Fibroblast of mammary gland (primary cell): ENCODE measurements around the gene OR2T29.
"Not testable (repeated sequence)": the region's sequence is repeated elsewhere in the genome, so short reads cannot be mapped to it uniquely, and the experiment has no call there.

Experiments used
- DNase-seq: peaks from one replicate; pipeline ENCODE4 v3.0.0-alpha.2; 2010; ENCODE audit warnings: low read depth
- H3K4me3 ChIP-seq: 2 replicates; pipeline ENCODE4 v1.5.1; 2011; ENCODE audit warnings: low read depth, mild to moderate bottlenecking, low read length, moderate library complexity; ENCODE audit not compliant: control insufficient read depth
- CTCF ChIP-seq: conservative IDR thresholded peaks from 2 replicates; pipeline ENCODE4 v1.5.1; 2011; ENCODE audit warnings: low read depth, low read length, inconsistent platforms; ENCODE audit not compliant: control insufficient read depth, insufficient read depth

OR2T29 gene

GRCh38 chr1:248562672-248563071 is at the start of gene OR2T29:
Gene OR2T29 (minus strand): TSS chr1:248562772. CDS start chr1:248559491, 3,281 bp downstream.
- not testable (repeated sequence) for DNase-seq, H3K4me3 ChIP-seq

- no peak for DNase-seq
Measured at GRCh38 chr1:248611883-248612414, 49.4 kb upstream of the OR2T29 start.

GRCh38 chr1:248610301-248610700 is 47.7 kb upstream of the OR2T29 start:
- TF ChIP-seq CTCF = no peak
- no peak overlapping the region for H3K4me3 ChIP-seq
- DNase-seq = no peak

More at GRCh38 chr1:248611883-248612414, 49.4 kb upstream of the OR2T29 start:
- H3K4me3 ChIP-seq = no peak overlapping the region
- TF ChIP-seq CTCF = no peak

GRCh38 chr1:248599396-248599795 is 36.8 kb upstream of the OR2T29 start:
- TF ChIP-seq CTCF = no peak
- H3K4me3 ChIP-seq = no peak overlapping the region
- no peak for DNase-seq

GRCh38 chr1:248597589-248597988 is 35.0 kb upstream of the OR2T29 start, which contains the start of gene OR2T10:
Gene OR2T10 (minus strand): TSS chr1:248597700. CDS start chr1:248593768, 3,932 bp downstream.
- no peak within 1 kb of the TSS for H3K4me3 ChIP-seq
- no peak for TF ChIP-seq CTCF
- no peak for DNase-seq

GRCh38 chr1:248596615-248597014 is 34.0 kb upstream of the OR2T29 start:
- no peak for DNase-seq
- no peak overlapping the region for H3K4me3 ChIP-seq

GRCh38 chr1:248593226-248593625 is 30.7 kb upstream of the OR2T29 start:
- no peak overlapping the region for H3K4me3 ChIP-seq
- TF ChIP-seq CTCF = no peak

More at GRCh38 chr1:248596615-248597014, 34.0 kb upstream of the OR2T29 start:
- TF ChIP-seq CTCF = no peak

More at GRCh38 chr1:248593226-248593625, 30.7 kb upstream of the OR2T29 start:
- no peak for DNase-seq
